Effector CD8-positive, alpha-beta T cell (primary cell): Measurements from ENCODE around the gene HMGN1.
"Not testable (repeated sequence)": the region's sequence is repeated elsewhere in the genome, so short reads cannot be mapped to it uniquely, and the experiment has no call there.

Source experiments
- DNase-seq: peaks from one replicate; lab custom pipeline; 2025; lab: John Stamatoyannopoulos, UW
- total RNA-seq, 4 experiments: gene quantifications; one replicate each; lab custom pipeline; 2026; lab: John Stamatoyannopoulos, UW

The HMGN1 gene, protein sequence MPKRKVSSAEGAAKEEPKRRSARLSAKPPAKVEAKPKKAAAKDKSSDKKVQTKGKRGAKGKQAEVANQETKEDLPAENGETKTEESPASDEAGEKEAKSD
- total RNA-seq, result 192 to 273 (median 221) reads per million in 4 experiments

DNA sequence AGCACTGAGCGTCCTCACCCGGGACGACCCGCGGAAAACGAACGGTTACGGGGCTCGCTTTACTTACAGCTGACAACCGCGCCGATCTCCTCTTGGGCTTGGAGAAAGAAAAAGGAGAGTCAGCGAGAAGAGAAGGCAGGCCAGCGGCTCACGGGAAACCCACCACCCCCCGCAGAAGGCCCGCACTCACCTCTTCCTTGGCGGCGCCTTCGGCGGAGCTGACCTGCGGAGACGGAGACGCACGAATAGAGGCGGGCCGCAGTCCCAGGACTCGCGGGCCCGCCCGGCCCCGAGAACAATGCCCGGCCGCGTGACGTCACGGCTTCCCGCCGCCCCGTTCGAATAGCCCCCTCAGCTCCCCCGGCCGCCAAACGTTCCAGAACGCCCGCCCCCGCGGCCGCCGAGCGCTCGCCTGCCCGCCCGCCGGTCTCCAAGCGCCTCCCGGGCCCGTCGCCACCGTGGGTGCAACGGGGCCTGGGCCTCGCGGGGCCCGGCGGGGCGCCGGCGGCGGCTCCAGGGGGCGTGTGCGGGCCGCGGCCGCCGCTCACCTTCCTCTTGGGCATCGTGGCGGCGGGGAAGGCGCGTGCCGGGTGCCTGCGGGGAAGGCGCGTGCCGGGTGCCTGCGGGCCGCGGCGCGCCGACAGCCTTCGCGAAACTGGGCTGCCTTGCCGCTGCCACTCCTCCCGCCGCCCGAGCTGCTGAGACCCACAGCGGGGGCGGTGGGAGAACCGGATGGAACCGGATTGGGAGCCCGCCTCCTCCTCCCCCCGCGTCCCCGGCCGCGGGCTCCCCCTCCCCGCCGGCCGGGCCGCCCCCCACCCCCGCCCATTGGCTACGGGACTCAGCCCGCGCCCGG is at the start of gene HMGN1:
Gene HMGN1 (minus strand): TSS at position 734 of the 856 bp plus-strand sequence. CDS start 171 bp downstream, at position 563.
- peak; percentile 95 for DNase-seq

GRCh38 chr21:39397646-39398385 is 48.9 kb upstream of the HMGN1 start:
- DNase-seq, result no peak

GRCh38 chr21:39392981-39393380 is 44.1 kb upstream of the HMGN1 start:
- no peak for DNase-seq

- DNase-seq, result no peak
These were observed 41.4 kb upstream of the HMGN1 start for GRCh38 chr21:39390212-39390765.

GRCh38 chr21:39388811-39389155 is 39.9 kb upstream of the HMGN1 start:
- DNase-seq, result no peak

- DNase-seq, result peak; percentile 82
These were observed 39.3 kb upstream of the HMGN1 start for GRCh38 chr21:39388038-39388810.

DNA sequence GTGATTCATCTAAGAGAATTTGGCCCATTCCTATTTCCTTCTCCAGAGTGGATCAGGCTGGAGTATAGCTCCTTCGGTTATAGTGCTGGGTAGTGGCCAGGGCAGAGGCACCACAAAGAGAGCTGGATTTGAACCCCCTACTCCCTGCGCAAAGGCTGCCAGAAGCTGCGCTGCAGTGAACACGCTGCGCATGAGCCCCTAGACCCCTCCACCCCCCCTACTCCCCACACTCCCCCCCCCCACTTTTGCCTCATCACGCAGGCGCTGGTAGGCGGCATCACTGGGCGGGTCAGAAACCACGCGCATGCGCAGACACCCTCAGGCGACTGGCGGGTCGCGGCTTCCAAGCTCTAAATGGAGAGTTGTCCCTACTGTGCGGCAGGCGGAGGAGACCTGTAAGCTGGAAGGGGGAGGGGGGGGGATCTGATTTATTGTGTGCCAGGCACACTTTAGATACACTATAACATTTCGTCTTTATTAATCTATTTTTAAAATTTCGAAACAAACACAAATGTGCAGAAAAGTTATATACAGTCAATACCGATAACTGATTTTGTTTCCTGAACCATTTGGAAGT is 38.7 kb upstream of the HMGN1 start:
- peak; percentile 91 for DNase-seq

DNA sequence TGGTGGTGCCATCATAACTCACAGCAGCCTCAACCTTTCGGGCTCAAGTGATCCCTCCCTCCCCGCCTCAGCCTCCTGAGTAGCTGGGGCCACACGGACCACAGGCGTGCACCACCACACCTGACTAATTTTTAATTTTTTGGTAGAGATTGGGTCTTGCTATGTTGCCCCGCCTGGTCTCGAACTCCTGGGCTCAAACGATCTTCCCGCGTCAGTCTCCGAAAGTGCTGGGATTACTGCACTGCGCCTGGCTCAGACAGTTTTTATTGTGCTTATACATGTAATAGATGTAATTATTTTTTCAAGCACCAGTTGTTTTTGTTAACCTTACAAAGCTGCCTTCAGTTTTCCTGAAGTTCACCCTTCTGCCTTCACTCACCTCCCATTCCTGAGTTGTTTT is 38.0 kb upstream of the HMGN1 start:
- DNase-seq, result no peak

DNA sequence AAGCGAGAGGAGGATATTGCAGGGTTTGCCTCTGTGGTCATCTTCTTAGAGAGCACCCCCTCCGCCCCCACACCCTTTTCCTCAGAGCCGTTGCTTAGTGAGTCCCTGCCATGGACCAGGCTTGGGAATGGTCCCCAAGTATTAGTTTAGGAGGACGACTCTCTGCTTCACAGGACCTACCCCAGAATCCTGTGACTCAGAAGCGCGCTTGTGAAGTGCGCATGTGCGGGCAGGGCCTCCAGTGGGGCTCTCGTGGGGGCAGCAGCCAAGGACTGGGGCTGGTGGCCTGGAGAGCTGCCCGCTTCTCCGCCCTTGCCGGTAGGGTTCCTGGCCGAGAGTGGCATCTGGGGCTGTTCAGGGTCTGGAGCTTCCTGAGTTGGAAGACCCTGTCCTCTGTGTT is 37.3 kb upstream of the HMGN1 start:
- peak; percentile 4 for DNase-seq

DNA sequence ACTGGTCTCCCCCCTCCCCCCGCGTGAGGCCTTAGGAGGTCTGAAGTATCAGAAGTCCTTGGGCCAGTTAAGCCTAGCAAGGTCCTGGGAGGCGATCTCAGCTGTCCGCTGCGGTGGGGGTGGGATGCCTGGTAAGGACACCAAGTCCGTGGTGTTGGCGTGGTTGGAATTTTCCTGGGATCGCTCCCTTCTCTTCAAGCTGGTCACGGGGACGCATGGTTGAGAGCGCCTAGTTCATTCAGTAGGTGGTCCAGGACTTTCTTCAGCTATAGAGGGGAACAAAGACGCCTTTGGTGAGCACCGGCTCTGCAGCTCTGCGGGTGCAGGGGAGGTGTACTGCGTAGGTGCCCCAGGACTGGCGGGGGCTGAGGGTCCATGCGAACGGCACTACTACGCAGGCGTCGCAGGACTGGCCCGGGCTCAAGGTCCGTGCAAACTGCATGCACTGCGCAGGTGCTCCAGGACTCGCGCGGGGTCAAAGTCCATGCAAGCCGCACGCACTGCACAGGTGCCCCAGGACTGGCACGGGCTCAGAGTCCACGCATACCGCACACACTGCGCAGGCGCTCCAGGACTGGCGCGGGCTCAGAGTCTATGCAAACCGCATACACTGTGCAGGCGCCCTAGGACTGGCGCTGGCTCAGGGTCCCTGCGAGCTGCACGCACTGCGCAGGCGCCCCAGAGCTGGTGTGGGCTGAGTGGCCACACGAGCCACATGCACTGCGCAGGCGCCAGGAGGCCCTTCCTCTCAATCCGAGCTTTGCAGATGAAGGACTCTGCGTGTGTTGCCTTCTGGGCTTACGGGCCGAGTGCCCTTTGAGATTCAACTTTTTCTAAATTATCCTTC is 36.6 kb upstream of the HMGN1 start:
- DNase-seq, result peak; percentile 42

- DNase-seq, result no peak
These were observed 35.9 kb upstream of the HMGN1 start for GRCh38 chr21:39384674-39385298.

DNA sequence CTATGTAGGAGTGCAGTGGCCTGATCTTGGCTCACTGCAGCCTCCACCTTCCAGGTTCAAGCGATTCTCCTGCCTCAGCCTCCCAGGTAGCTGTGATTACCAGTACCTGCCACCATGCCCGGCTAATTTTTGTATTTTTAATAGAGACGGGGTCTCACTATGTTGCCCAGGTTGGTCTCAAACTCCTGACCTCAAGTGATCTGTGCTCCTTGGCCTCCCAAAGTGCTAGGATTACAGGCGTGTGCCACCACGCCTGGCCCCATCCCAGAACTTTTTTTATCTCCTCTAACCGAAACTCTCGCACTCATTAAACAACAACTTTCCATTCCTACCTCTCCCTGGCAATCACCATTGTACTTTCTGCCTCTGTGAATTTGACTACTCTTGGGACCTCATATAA is 33.2 kb upstream of the HMGN1 start:
- not testable (repeated sequence) for DNase-seq

- DNase-seq, result no peak
These were observed 32.1 kb upstream of the HMGN1 start for GRCh38 chr21:39381009-39381408.

- DNase-seq, result peak; percentile 78
These were observed 31.4 kb upstream of the HMGN1 start for GRCh38 chr21:39379986-39380891.

- DNase-seq, result no peak
These were observed 28.7 kb upstream of the HMGN1 start for GRCh38 chr21:39377444-39378050.

- DNase-seq, result no peak
These were observed 26.6 kb upstream of the HMGN1 start for GRCh38 chr21:39375446-39375845.

- no peak for DNase-seq
These were observed 25.2 kb upstream of the HMGN1 start for GRCh38 chr21:39374046-39374445.

DNA sequence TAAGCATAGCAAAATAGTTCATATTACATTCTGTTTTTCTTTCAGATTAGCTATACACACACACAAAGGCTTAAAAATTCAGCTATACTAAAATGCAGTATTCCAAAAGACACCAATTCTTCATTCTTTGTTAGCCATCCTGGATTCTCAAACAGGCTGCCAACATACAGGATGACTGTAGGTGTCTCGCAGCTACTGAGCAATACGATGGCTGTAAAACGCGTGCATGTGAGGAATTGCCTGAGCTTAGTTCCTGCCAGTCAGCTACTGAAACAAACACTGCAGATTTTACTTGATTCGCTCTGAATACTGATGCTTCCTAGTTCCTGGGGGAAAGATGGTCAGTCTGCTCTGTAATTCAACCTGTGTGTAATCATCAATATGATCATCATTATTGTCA is 24.7 kb upstream of the HMGN1 start:
- DNase-seq, result no peak
